ENCODE data around the gene TMC6. TPM values are rescaled to one million over a fixed set of nuclear protein-coding genes. Genes with fewer than 3 reads are reported as not detected.
"Not testable (repeated sequence)": the region's sequence is repeated elsewhere in the genome, so short reads cannot be mapped to it uniquely, and the experiment has no call there.

The TMC6 gene
- total RNA-seq, 1 donor from 2014 or later: 16.7 TPM

GRCh38 chr17:78125138-78125913 lies 3.2 kb downstream of the TMC6 start:
- DNase-seq (ENCODE audit: low read depth, low spot score): no peak

- DNase-seq (ENCODE audit: low read depth, low spot score): no peak
These were observed 3.8 kb downstream of the TMC6 start for GRCh38 chr17:78124836-78125137.

- DNase-seq (ENCODE audit: low read depth, low spot score): no peak
These were observed 4.3 kb downstream of the TMC6 start for GRCh38 chr17:78124081-78124835.

- DNase-seq (ENCODE audit: low read depth, low spot score): no peak
These were observed 5.2 kb downstream of the TMC6 start for GRCh38 chr17:78123258-78123929.

- no peak for DNase-seq (ENCODE audit: low read depth, low spot score)
These were observed 5.7 kb downstream of the TMC6 start for GRCh38 chr17:78122931-78123249.

GRCh38 chr17:78122216-78122930 lies 6.2 kb downstream of the TMC6 start:
- no peak for DNase-seq (ENCODE audit: low read depth, low spot score)

GRCh38 chr17:78121801-78122215 lies 6.7 kb downstream of the TMC6 start:
- no peak for DNase-seq (ENCODE audit: low read depth, low spot score)

GRCh38 chr17:78120971-78121800 lies 7.4 kb downstream of the TMC6 start:
- no peak for DNase-seq (ENCODE audit: low read depth, low spot score)

GRCh38 chr17:78120537-78120936 lies 8.0 kb downstream of the TMC6 start:
- DNase-seq (ENCODE audit: low read depth, low spot score): no peak

GRCh38 chr17:78118801-78119241 lies 9.7 kb downstream of the TMC6 start:
- DNase-seq (ENCODE audit: low read depth, low spot score): no peak

GRCh38 chr17:78117027-78117981 lies 11.3 kb downstream of the TMC6 start:
- no peak for DNase-seq (ENCODE audit: low read depth, low spot score)

GRCh38 chr17:78116411-78116810 lies 12.1 kb downstream of the TMC6 start:
- DNase-seq (ENCODE audit: low read depth, low spot score): no peak

- not testable (repeated sequence) for DNase-seq (ENCODE audit: low read depth, low spot score)
These were observed 12.8 kb downstream of the TMC6 start for GRCh38 chr17:78115803-78116202.

GRCh38 chr17:78114831-78115723 lies 13.5 kb downstream of the TMC6 start:
- no peak for DNase-seq (ENCODE audit: low read depth, low spot score)

- DNase-seq (ENCODE audit: low read depth, low spot score): no peak
These were observed 14.5 kb downstream of the TMC6 start for GRCh38 chr17:78113804-78114785.

GRCh38 chr17:78112518-78113471 lies 15.8 kb downstream of the TMC6 start:
- DNase-seq (ENCODE audit: low read depth, low spot score): no peak
